Osteoblast (primary cell): ENCODE results near the gene SLC15A3. TPM values are rescaled to one million over a fixed set of nuclear protein-coding genes. Genes with fewer than 3 reads are reported as not detected.

Experiments
- DNase-seq: peaks from one replicate; pipeline ENCODE4 v3.0.0; 2011; ENCODE audit warnings: low spot score, mixed read lengths; ENCODE audit not compliant: insufficient read length; ENCODE audit errors: missing footprints
- H2AFZ ChIP-seq: 2 replicates; pipeline ENCODE4 v1.6.0; 2011; ENCODE audit warnings: mild to moderate bottlenecking, low read length
- H3K27ac ChIP-seq: 2 replicates; pipeline ENCODE4 v1.5.1; 2011; ENCODE audit warnings: mild to moderate bottlenecking, low read depth, low read length, moderate library complexity
- H3K27me3 ChIP-seq: 2 replicates; pipeline ENCODE4 v1.6.0; 2012; ENCODE audit warnings: mild to moderate bottlenecking, control low read depth, inconsistent platforms, low read length, moderate library complexity; ENCODE audit not compliant: insufficient read depth
- H3K36me3 ChIP-seq: 2 replicates; pipeline ENCODE4 v1.5.1; 2011; ENCODE audit warnings: mild to moderate bottlenecking, low read length, control low read depth, moderate library complexity; ENCODE audit not compliant: insufficient read depth
- H3K4me1 ChIP-seq: 2 replicates; pipeline ENCODE4 v1.5.1; 2011; ENCODE audit warnings: mild to moderate bottlenecking, low read length, control low read depth, moderate library complexity; ENCODE audit not compliant: insufficient read depth
- H3K4me2 ChIP-seq: 2 replicates; pipeline ENCODE4 v1.6.0; 2011; ENCODE audit warnings: mild to moderate bottlenecking, low read length; ENCODE audit not compliant: insufficient read depth
- H3K4me3 ChIP-seq: fragments of 200-600 bp; sonication (generic); 3 replicates; pipeline ENCODE4 v1.5.1; 2012; ENCODE audit warnings: mild to moderate bottlenecking, low read length, inconsistent platforms; ENCODE audit not compliant: insufficient read depth
- H3K79me2 ChIP-seq: 2 replicates; pipeline ENCODE4 v1.6.0; 2012; ENCODE audit warnings: mild to moderate bottlenecking, low read length, control low read depth, inconsistent platforms; ENCODE audit not compliant: insufficient read depth
- H3K9me3 ChIP-seq: 2 replicates; pipeline ENCODE4 v1.5.1; 2011; ENCODE audit warnings: low read depth, low read length, control low read depth
- H4K20me1 ChIP-seq: 2 replicates; pipeline ENCODE4 v1.6.0; 2012; ENCODE audit warnings: mild to moderate bottlenecking, low read length, control low read depth; ENCODE audit not compliant: insufficient read depth
- CTCF ChIP-seq: IDR thresholded peaks from 2 replicates; pipeline ENCODE4 v1.5.1; 2011; ENCODE audit warnings: mild to moderate bottlenecking, low read depth, low read length, moderate library complexity; ENCODE audit errors: extremely low read depth
- total RNA-seq: library from RNA; depleted of rRNA; stranded (reverse); fragments of >200 nt; gene quantifications from 2 replicates; pipeline ENCODE4 v1.2.3, GENCODE V29; 2012

The SLC15A3 gene
- total RNA-seq, 1 donor = 10.9 TPM

GRCh38 chr11:60984149-60984548 is 32.2 kb upstream of the SLC15A3 start:
- Histone ChIP-seq H3K79me2 (no peaks in the 10 kb centered on the region), H3K4me2 (no peak overlapping the region), H3K36me3 (no peaks in the 10 kb centered on the region), H3K27ac (no peak overlapping the region), H3K4me1 (peaks cover 8% of the 10 kb centered on the region), H4K20me1 (no peaks in the 10 kb centered on the region), H3K9me3 (no peaks in the 10 kb centered on the region), H3K4me3 (no peak overlapping the region), H2AFZ (no peak overlapping the region), H3K27me3 (peaks cover 20% of the 10 kb centered on the region)
- no peak for TF ChIP-seq CTCF
- no peak for DNase-seq

GRCh38 chr11:60982184-60982583 is 30.2 kb upstream of the SLC15A3 start:
- Histone ChIP-seq H3K4me2 (no peak overlapping the region), H3K4me1 (peaks cover 8% of the 10 kb centered on the region), H3K79me2 (no peaks in the 10 kb centered on the region), H2AFZ (no peak overlapping the region), H3K27ac (no peak overlapping the region), H4K20me1 (no peaks in the 10 kb centered on the region), H3K36me3 (no peaks in the 10 kb centered on the region), H3K9me3 (no peaks in the 10 kb centered on the region), H3K4me3 (no peak overlapping the region), H3K27me3 (peaks cover 13% of the 10 kb centered on the region)
- TF ChIP-seq CTCF = no peak
- no peak for DNase-seq

GRCh38 chr11:60981515-60981914 is 29.5 kb upstream of the SLC15A3 start:
- no peak overlapping the region for H3K4me3 ChIP-seq
- no peak overlapping the region for H3K4me2 ChIP-seq
- H4K20me1 ChIP-seq = no peaks in the 10 kb centered on the region
- H3K27me3 ChIP-seq = peaks cover 13% of the 10 kb centered on the region
- H3K4me1 ChIP-seq = peaks cover 8% of the 10 kb centered on the region
- DNase-seq = no peak
- H3K36me3 ChIP-seq = no peaks in the 10 kb centered on the region
- H3K9me3 ChIP-seq = no peaks in the 10 kb centered on the region
- H3K79me2 ChIP-seq = no peaks in the 10 kb centered on the region
- H3K27ac ChIP-seq = no peak overlapping the region
- TF ChIP-seq CTCF = no peak
- no peak overlapping the region for H2AFZ ChIP-seq

GRCh38 chr11:60978546-60979380 is 26.8 kb upstream of the SLC15A3 start:
- H3K4me3 ChIP-seq = no peak overlapping the region
- H3K27me3 ChIP-seq = peaks cover 10% of the 10 kb centered on the region
- no peaks in the 10 kb centered on the region for H3K79me2 ChIP-seq

More at GRCh38 chr11:60978546-60979380, 26.8 kb upstream of the SLC15A3 start:
- DNase-seq = no peak
- H3K36me3 ChIP-seq = no peaks in the 10 kb centered on the region
- H3K4me2 ChIP-seq = no peak overlapping the region
- no peaks in the 10 kb centered on the region for H3K4me1 ChIP-seq
- no peaks in the 10 kb centered on the region for H3K9me3 ChIP-seq
- no peak overlapping the region for H3K27ac ChIP-seq
- H2AFZ ChIP-seq = no peak overlapping the region
- H4K20me1 ChIP-seq = no peaks in the 10 kb centered on the region
- no peak for TF ChIP-seq CTCF
